H1 (cell line): ENCODE data around the gene RSBN1. TPM values are rescaled to one million over a fixed set of nuclear protein-coding genes. Genes with fewer than 3 reads are reported as not detected.

Experiments
- CTCF ChIA-PET: fragments of 300-600 bp; sonication (Branson Sonifier 250); formaldehyde crosslinking; loops from one replicate; lab custom pipeline; 2021; ENCODE audit not compliant: partially characterized antibody; lab: Charles Lee
- POLR2A ChIA-PET: fragments of 300-600 bp; sonication (Branson Sonifier 250); formaldehyde crosslinking; loops from one replicate; lab custom pipeline; 2021; ENCODE audit warnings: inconsistent platforms; ENCODE audit not compliant: partially characterized antibody; lab: Charles Lee
- DNase-seq, 2 experiments: peaks; one replicate each; pipeline versions ENCODE4 v3.0.0 to v3.0.0-alpha.2; 2010 to 2022; ENCODE audit warnings: low spot score in 2 of 2, low read depth in 1 of 2, mixed read lengths in 1 of 2
- FAIRE-seq: peaks from 2 replicates; lab custom pipeline; 2011; peaks lifted over from hg19 to GRCh38; lab: Jason Lieb, UNC
- H2AFZ ChIP-seq: 2 replicates; pipeline ENCODE4 v1.8.1; 2012; ENCODE audit warnings: low read length, inconsistent platforms
- H2AK5ac ChIP-seq: 2 replicates; pipeline ENCODE4 v1.6.1; 2013; ENCODE audit warnings: low read depth, low read length
- H2BK120ac ChIP-seq: replicated peaks from 2 replicates; pipeline ENCODE3; 2013; ENCODE audit warnings: low read depth, low read length, inconsistent platforms
- H2BK12ac ChIP-seq: 2 replicates; pipeline ENCODE4 v1.6.1; 2013; ENCODE audit warnings: low read depth, low read length
- H2BK15ac ChIP-seq: 2 replicates; pipeline ENCODE4 v1.6.1; 2013; ENCODE audit warnings: low read length
- H2BK20ac ChIP-seq: 2 replicates; pipeline ENCODE4 v1.6.1; 2013; ENCODE audit warnings: low read length
- H2BK5ac ChIP-seq: 2 replicates; pipeline ENCODE4 v1.6.1; 2013; ENCODE audit warnings: low read depth, low read length
- H3K14ac ChIP-seq: 2 replicates; pipeline ENCODE4 v1.6.1; 2013; ENCODE audit warnings: inconsistent platforms; ENCODE audit not compliant: insufficient read length
- H3K18ac ChIP-seq: 2 replicates; pipeline ENCODE4 v1.6.1; 2013; ENCODE audit warnings: low read length; ENCODE audit errors: extremely low read depth
- H3K23ac ChIP-seq: 2 replicates; pipeline ENCODE4 v1.6.1; 2013; ENCODE audit warnings: inconsistent platforms; ENCODE audit not compliant: insufficient read length
- H3K23me2 ChIP-seq: 2 replicates; pipeline ENCODE4 v1.6.1; 2013; ENCODE audit warnings: low read depth, low read length
- H3K27ac ChIP-seq: 2 replicates; pipeline ENCODE4 v1.6.1; 2011; ENCODE audit warnings: low read depth, low read length, inconsistent platforms
- H3K27me3 ChIP-seq, 4 experiments: replicated peaks in 1 of 4; 1 replicate in 1 of 4; 2 replicates in 3 of 4; pipeline versions ENCODE4 v1.6.1 to v1.8.1; 2011 to 2013; ENCODE audit warnings: low read length in 3 of 4, mild to moderate bottlenecking in 3 of 4, inconsistent platforms in 2 of 4, mixed read lengths in 2 of 4, moderate library complexity in 1 of 4; ENCODE audit not compliant: control insufficient read depth in 3 of 4, insufficient read depth in 3 of 4; ENCODE audit errors: extremely low read depth in 1 of 4
- H3K36me3 ChIP-seq, 4 experiments: 2 replicates each; pipeline versions ENCODE4 v1.6.1 to v1.8.1; 2011 to 2013; ENCODE audit warnings: mild to moderate bottlenecking in 4 of 4, low read length in 3 of 4, moderate library complexity in 2 of 4, control low read depth in 1 of 4, inconsistent platforms in 1 of 4; ENCODE audit not compliant: insufficient read depth in 4 of 4, control insufficient read depth in 2 of 4
- H3K4ac ChIP-seq: replicated peaks from 2 replicates; pipeline ENCODE3; 2013; ENCODE audit warnings: low read length, low read depth, mixed read lengths, inconsistent platforms; ENCODE audit not compliant: insufficient read length
- H3K4me1 ChIP-seq, 4 experiments: replicated peaks in 1 of 4; 1 replicate in 1 of 4; 2 replicates in 3 of 4; pipeline versions ENCODE4 v1.6.1 to v1.8.1; 2011 to 2013; ENCODE audit warnings: low read length in 3 of 4, inconsistent platforms in 2 of 4, mixed read lengths in 1 of 4; ENCODE audit not compliant: insufficient read depth in 4 of 4, control insufficient read depth in 3 of 4
- H3K4me2 ChIP-seq, 2 experiments: 2 replicates each; pipeline versions ENCODE4 v1.6.1 to v1.8.1; 2011 to 2013; ENCODE audit warnings: low read depth in 2 of 2, low read length in 2 of 2, control low read depth in 1 of 2, inconsistent platforms in 1 of 2, mild to moderate bottlenecking in 1 of 2; ENCODE audit not compliant: insufficient read depth in 1 of 2
- H3K4me3 ChIP-seq, 4 experiments: fragments of 200-600, 300-600 bp in 1 of 4; sonication (generic), shearing (Covaris generic), sonication (Bioruptor Twin) in 1 of 4; 2 replicates each; pipeline versions ENCODE4 v1.5.1 to v1.8.1; 2011 to 2016; ENCODE audit warnings: low read length in 4 of 4, low read depth in 3 of 4, control low read depth in 2 of 4, inconsistent platforms in 2 of 4, mild to moderate bottlenecking in 2 of 4, mixed read lengths in 1 of 4, moderate library complexity in 1 of 4; ENCODE audit not compliant: insufficient read depth in 2 of 4; ENCODE audit errors: extremely low read depth in 1 of 4
- H3K56ac ChIP-seq: replicated peaks from 2 replicates; pipeline ENCODE3; 2013; ENCODE audit warnings: low read depth, mild to moderate bottlenecking, mixed read lengths, low read length, inconsistent platforms; ENCODE audit not compliant: insufficient read length
- H3K79me1 ChIP-seq: 2 replicates; pipeline ENCODE4 v1.6.1; 2013; ENCODE audit warnings: low read depth, low read length, control low read depth
- H3K79me2 ChIP-seq, 2 experiments: 2 replicates each; pipeline versions ENCODE4 v1.6.1 to v1.8.1; 2012 to 2013; ENCODE audit warnings: low read length in 2 of 2, mild to moderate bottlenecking in 2 of 2, inconsistent platforms in 1 of 2; ENCODE audit not compliant: insufficient read depth in 2 of 2, control insufficient read depth in 1 of 2
- H3K9ac ChIP-seq, 4 experiments: replicated peaks in 1 of 4; 1 replicate in 1 of 4; 2 replicates in 3 of 4; pipeline versions ENCODE4 v1.6.1 to v1.8.1; 2011 to 2013; ENCODE audit warnings: low read depth in 3 of 4, low read length in 3 of 4, control low read depth in 2 of 4, mild to moderate bottlenecking in 2 of 4, moderate library complexity in 2 of 4, inconsistent platforms in 1 of 4; ENCODE audit errors: extremely low read depth in 1 of 4
- H3K9me3 ChIP-seq, 2 experiments: 2 replicates each; pipeline versions ENCODE4 v1.6.1 to v1.8.1; 2012 to 2013; ENCODE audit warnings: mild to moderate bottlenecking in 2 of 2, moderate library complexity in 2 of 2, control low read depth in 1 of 2, inconsistent platforms in 1 of 2, low read depth in 1 of 2, low read length in 1 of 2, mixed read lengths in 1 of 2; ENCODE audit not compliant: insufficient read depth in 2 of 2
- H4K20me1 ChIP-seq, 2 experiments: replicated peaks in 1 of 2; 2 replicates each; pipeline versions ENCODE3 to v1.8.1; 2011 to 2013; ENCODE audit warnings: inconsistent platforms in 2 of 2, low read length in 2 of 2, mild to moderate bottlenecking in 1 of 2; ENCODE audit not compliant: insufficient read depth in 2 of 2, control insufficient read depth in 1 of 2
- H4K5ac ChIP-seq: 2 replicates; pipeline ENCODE4 v1.6.1; 2013; ENCODE audit warnings: low read length, low read depth, mixed read lengths, inconsistent platforms; ENCODE audit not compliant: insufficient read length
- H4K8ac ChIP-seq: 2 replicates; pipeline ENCODE4 v1.8.0; 2013; ENCODE audit warnings: mild to moderate bottlenecking, moderate library complexity, low read length, inconsistent platforms; ENCODE audit not compliant: insufficient read depth; ENCODE audit errors: extremely low read depth
- H4K91ac ChIP-seq: replicated peaks from 2 replicates; pipeline ENCODE3; 2013; ENCODE audit warnings: low read length, mixed read lengths, inconsistent platforms; ENCODE audit not compliant: insufficient read length
- BRCA1 ChIP-seq: IDR thresholded peaks from 2 replicates; pipeline ENCODE4 v1.6.1; 2012; ENCODE audit warnings: low read depth, low read length, improper control_type of control experiment
- CEBPB ChIP-seq: IDR thresholded peaks from 2 replicates; pipeline ENCODE4 v1.6.1; 2012; ENCODE audit warnings: low read depth, low read length
- CHD1 ChIP-seq: IDR thresholded peaks from 2 replicates; pipeline ENCODE4 v1.6.1; 2012; ENCODE audit warnings: low read depth, low read length, improper control_type of control experiment
- CREB1 ChIP-seq: IDR thresholded peaks from 2 replicates; pipeline ENCODE4 v1.6.1; 2012; ENCODE audit warnings: inconsistent platforms
- FOSL1 ChIP-seq: IDR thresholded peaks from 2 replicates; pipeline ENCODE4 v1.6.1; 2011; ENCODE audit warnings: mild to moderate bottlenecking, low read depth, low read length, moderate library complexity; ENCODE audit not compliant: insufficient read depth
- KDM1A ChIP-seq: fragments of 200-600, 300-600 bp; sonication (generic); IDR thresholded peaks from 2 replicates; pipeline ENCODE4 v1.7.1; 2016; ENCODE audit warnings: mild to moderate bottlenecking, low read length, borderline replicate concordance
- KDM5A ChIP-seq: fragments of 200-600 bp; IDR thresholded peaks from 2 replicates; pipeline ENCODE4 v1.7.1; 2012; ENCODE audit warnings: mild to moderate bottlenecking, low read length, inconsistent platforms, mixed read lengths
- MAX ChIP-seq: IDR thresholded peaks from 2 replicates; pipeline ENCODE4 v1.6.1; 2012; ENCODE audit warnings: inconsistent platforms
- POLR2A ChIP-seq, 2 experiments: IDR thresholded peaks; 1 replicate in 1 of 2; 2 replicates in 1 of 2; pipeline ENCODE4 v1.6.1; 2011; ENCODE audit warnings: low read depth in 2 of 2, low read length in 2 of 2, mild to moderate bottlenecking in 2 of 2; ENCODE audit errors: control extremely low read depth in 1 of 2
- RAD21 ChIP-seq, 2 experiments: IDR thresholded peaks in 1 of 2; conservative IDR thresholded peaks in 1 of 2; 2 replicates each; pipeline ENCODE4 v1.6.1; 2011; ENCODE audit warnings: low read depth in 2 of 2, low read length in 2 of 2, improper control_type of control experiment in 1 of 2, inconsistent platforms in 1 of 2, mild to moderate bottlenecking in 1 of 2, moderate library complexity in 1 of 2
- RFX5 ChIP-seq: IDR thresholded peaks from 2 replicates; pipeline ENCODE4 v1.6.1; 2011; ENCODE audit warnings: low read depth, low read length, improper control_type of control experiment, borderline replicate concordance
- SP4 ChIP-seq: IDR thresholded peaks from 2 replicates; pipeline ENCODE4 v1.6.1; 2012; ENCODE audit warnings: low read length, inconsistent platforms
- TAF7 ChIP-seq: optimal IDR thresholded peaks from 2 replicates; pipeline ENCODE3; 2011; ENCODE audit warnings: low read depth, mild to moderate bottlenecking, inconsistent platforms, low read length, moderate library complexity, borderline replicate concordance
- ZNF274 ChIP-seq: IDR thresholded peaks from 2 replicates; pipeline ENCODE4 v1.7.0; 2012; ENCODE audit warnings: low read length, borderline replicate concordance; ENCODE audit errors: extremely low read depth
- WGBS, 2 experiments: shearing (Covaris generic) in 1 of 2; methylation state at CpG; one replicate each; pipeline versions ENCODE4 v1.1.6 to v1.1.7; 2013 to 2015; ENCODE audit warnings: low lambda C conversion rate in 2 of 2, mixed read lengths in 2 of 2, inconsistent platforms in 1 of 2, low coverage in 1 of 2, missing lambda C conversion rate in 1 of 2; ENCODE audit not compliant: insufficient replicate concordance in 2 of 2, insufficient coverage in 1 of 2, insufficient read length in 1 of 2; ENCODE audit errors: extremely low coverage in 1 of 2, missing lambda C conversion rate in 1 of 2; 5-methylcytosine and 5-hydroxymethylcytosine counted together
- polyA plus RNA-seq, 7 experiments: library from polyadenylated mRNA; depleted of rRNA in 3 of 7; stranded (reverse) in 5 of 7; unstranded in 2 of 7; fragments of >200 nt in 5 of 7; fragments of 200-250 nt in 2 of 7; gene quantifications; 1 replicate in 5 of 7; 2 replicates in 1 of 7; 4 replicates in 1 of 7; pipeline versions ENCODE4 v1.2.1 to v1.2.3, GENCODE V29; 2011 to 2013; ENCODE audit warnings: missing spikeins in 2 of 7, mixed read lengths in 2 of 7
- total RNA-seq: library from RNA; stranded (reverse); fragmentation: NEBNext Ultra II Directional; extraction: Animal tissue kit (Norgen Biotek cat#: 25700); gene quantifications from 2 replicates; pipeline ENCODE4 v1.2.1, GENCODE V29; 2021
- TF ChIP-seq, protein P1 (sequence below): IDR thresholded peaks from 2 replicates; pipeline ENCODE4 v1.6.1; 2011; ENCODE audit warnings: low read length, improper control_type of control experiment

RSBN1 gene
- total and polyA plus RNA-seq, 2 of the 8 experiments (the other 6 are each of a cell fraction or from before 2014, with no cell fraction given) = 4.2 to 17.6 TPM

DNA sequence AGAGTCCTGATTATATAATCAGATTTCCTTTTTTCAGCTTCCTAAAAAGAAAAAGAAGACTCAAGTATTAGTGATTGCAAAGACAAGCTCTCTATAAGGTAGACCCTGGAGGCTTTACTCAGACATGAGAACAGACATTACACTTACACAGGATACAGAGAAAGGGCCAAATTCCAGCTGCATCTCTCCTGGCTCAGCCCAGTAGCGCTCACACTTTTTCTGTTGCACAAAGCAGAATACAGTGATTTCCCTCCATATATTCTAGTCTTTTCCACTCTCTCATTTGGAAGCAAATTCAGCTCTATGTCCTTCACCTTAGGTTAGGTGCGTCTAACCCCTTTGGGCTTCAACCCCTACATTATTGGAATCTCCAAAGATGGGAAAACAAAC, 44.1 kb upstream of the RSBN1 start:
- no peak overlapping the region for H3K9ac ChIP-seq
- H2AFZ ChIP-seq = no peak overlapping the region
- no peaks in the 10 kb centered on the region for H3K9me3 ChIP-seq
- WGBS, 2 experiments = 93% methylated on average over 2 of the region's 2 CpGs; no CpG with 5 or more reads in 1 of the 2 experiments
- DNase-seq (no peak), FAIRE-seq (no peak)
- no peak overlapping the region for H3K27ac ChIP-seq
- no peak overlapping the region for H2BK12ac ChIP-seq
- no peak overlapping the region for H3K14ac ChIP-seq
- no peak overlapping the region for H2BK120ac ChIP-seq
- no peak overlapping the region for H3K56ac ChIP-seq
- H2AK5ac ChIP-seq = no peak overlapping the region
- H2BK5ac ChIP-seq = no peak overlapping the region
- H4K8ac ChIP-seq = no peak overlapping the region
- no peak overlapping the region for H3K4me3 ChIP-seq
- H3K4me2 ChIP-seq = no peak overlapping the region
- H2BK15ac ChIP-seq = no peak overlapping the region
- H3K36me3 ChIP-seq = no peaks in the 10 kb centered on the region
- no peak overlapping the region for H4K5ac ChIP-seq
- H3K23me2 ChIP-seq = no peaks in the 10 kb centered on the region
- no peak overlapping the region for H3K4ac ChIP-seq
- H3K23ac ChIP-seq = no peak overlapping the region
- H4K91ac ChIP-seq = no peak overlapping the region
- H4K20me1 ChIP-seq = no peaks in the 10 kb centered on the region
- no peak overlapping the region for H3K18ac ChIP-seq
- H3K4me1 ChIP-seq = no peaks in the 10 kb centered on the region
- H3K27me3 ChIP-seq = no peaks in the 10 kb centered on the region
- POLR2A ChIA-PET = no interaction called here
- no peaks in the 10 kb centered on the region for H3K79me1 ChIP-seq
- no peaks in the 10 kb centered on the region for H3K79me2 ChIP-seq
- TF ChIP-seq RAD21 (IDR thresholded peaks at IDR 0.05 in 1 of 2, conservative IDR thresholded peaks at IDR 0.05 in 1 of 2; ENCODE audit: low read depth in 2 of 2, low read length in 2 of 2) (no peak), CEBPB (no peak), ZNF274 (no peak), BRCA1 (no peak), RFX5 (no peak), MAX (no peak), KDM1A (no peak), KDM5A (no peak), TAF7 (no peak), CHD1 (no peak), POLR2A (IDR thresholded peaks at IDR 0.05; ENCODE audit: control extremely low read depth in 1 of 2, low read depth in 2 of 2, low read length in 2 of 2) (no peak), CREB1 (no peak), SP4 (no peak), FOSL1 (no peak)
- TF ChIP-seq, protein P1, sequence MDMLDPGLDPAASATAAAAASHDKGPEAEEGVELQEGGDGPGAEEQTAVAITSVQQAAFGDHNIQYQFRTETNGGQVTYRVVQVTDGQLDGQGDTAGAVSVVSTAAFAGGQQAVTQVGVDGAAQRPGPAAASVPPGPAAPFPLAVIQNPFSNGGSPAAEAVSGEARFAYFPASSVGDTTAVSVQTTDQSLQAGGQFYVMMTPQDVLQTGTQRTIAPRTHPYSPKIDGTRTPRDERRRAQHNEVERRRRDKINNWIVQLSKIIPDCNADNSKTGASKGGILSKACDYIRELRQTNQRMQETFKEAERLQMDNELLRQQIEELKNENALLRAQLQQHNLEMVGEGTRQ = no peak
- CTCF ChIA-PET = interaction anchor here (0.8 to 2.2 kb wide), 4 partner anchors 13 to 426 kb away, joined by 3 to 14 read pairs (median 3); no protein-coding TSS in a partner anchor
- H2BK20ac ChIP-seq = no peak overlapping the region
